ENCODE measurements around the gene LGR4.

LGR4 gene

GRCh38 chr11:27464289-27464696 lies 8.3 kb downstream of the LGR4 start:
- DNase-seq (ENCODE audit: insufficient read length, low spot score): no peak
- TF ChIP-seq POLR2A (IDR thresholded peaks at IDR 0.05; ENCODE audit: low read depth, low read length): no peak
- no peak for TF ChIP-seq SPI1 (IDR thresholded peaks at IDR 0.05; ENCODE audit: low read depth, low read length)
- no peak for TF ChIP-seq PAX5 (IDR thresholded peaks at IDR 0.05; ENCODE audit: insufficient read depth, low read length, severe bottlenecking)
- TF ChIP-seq POLR2AphosphoS5 (IDR thresholded peaks at IDR 0.05; ENCODE audit: low read depth, low read length): no peak
- no peak for TF ChIP-seq TAF1 (IDR thresholded peaks at IDR 0.05; ENCODE audit: low read depth, low read length)
- TF ChIP-seq POU2F2 (IDR thresholded peaks at IDR 0.05; ENCODE audit: low read depth, low read length): no peak
- no peak for FAIRE-seq

GRCh38 chr11:27462543-27462942 lies 10.0 kb downstream of the LGR4 start:
- FAIRE-seq: no peak
- no peak for DNase-seq (ENCODE audit: insufficient read length, low spot score)
- TF ChIP-seq SPI1 (IDR thresholded peaks at IDR 0.05; ENCODE audit: low read depth, low read length) (no peak), POLR2A (IDR thresholded peaks at IDR 0.05; ENCODE audit: low read depth, low read length) (no peak), PAX5 (IDR thresholded peaks at IDR 0.05; ENCODE audit: insufficient read depth, low read length, severe bottlenecking) (no peak), POU2F2 (IDR thresholded peaks at IDR 0.05; ENCODE audit: low read depth, low read length) (no peak), POLR2AphosphoS5 (IDR thresholded peaks at IDR 0.05; ENCODE audit: low read depth, low read length) (no peak), TAF1 (IDR thresholded peaks at IDR 0.05; ENCODE audit: low read depth, low read length) (no peak)

- TF ChIP-seq POLR2A (IDR thresholded peaks at IDR 0.05; ENCODE audit: low read depth, low read length) (no peak), POLR2AphosphoS5 (IDR thresholded peaks at IDR 0.05; ENCODE audit: low read depth, low read length) (no peak), TAF1 (IDR thresholded peaks at IDR 0.05; ENCODE audit: low read depth, low read length) (no peak), POU2F2 (IDR thresholded peaks at IDR 0.05; ENCODE audit: low read depth, low read length) (no peak), PAX5 (IDR thresholded peaks at IDR 0.05; ENCODE audit: insufficient read depth, low read length, severe bottlenecking) (no peak)
- DNase-seq (ENCODE audit: insufficient read length, low spot score) (no peak), FAIRE-seq (no peak)
Measured at GRCh38 chr11:27460158-27460978, 12.2 kb downstream of the LGR4 start.

GRCh38 chr11:27459191-27459590 lies 13.4 kb downstream of the LGR4 start:
- DNase-seq (ENCODE audit: insufficient read length, low spot score) (no peak), FAIRE-seq (no peak)
- TF ChIP-seq POLR2AphosphoS5 (IDR thresholded peaks at IDR 0.05; ENCODE audit: low read depth, low read length) (no peak), POLR2A (IDR thresholded peaks at IDR 0.05; ENCODE audit: low read depth, low read length) (no peak), SPI1 (IDR thresholded peaks at IDR 0.05; ENCODE audit: low read depth, low read length) (no peak), TAF1 (IDR thresholded peaks at IDR 0.05; ENCODE audit: low read depth, low read length) (no peak), POU2F2 (IDR thresholded peaks at IDR 0.05; ENCODE audit: low read depth, low read length) (no peak), PAX5 (IDR thresholded peaks at IDR 0.05; ENCODE audit: insufficient read depth, low read length, severe bottlenecking) (no peak)

GRCh38 chr11:27458182-27458581 lies 14.4 kb downstream of the LGR4 start:
- DNase-seq (ENCODE audit: insufficient read length, low spot score) (no peak), FAIRE-seq (no peak)
- TF ChIP-seq POLR2A (IDR thresholded peaks at IDR 0.05; ENCODE audit: low read depth, low read length) (no peak), TAF1 (IDR thresholded peaks at IDR 0.05; ENCODE audit: low read depth, low read length) (no peak), SPI1 (IDR thresholded peaks at IDR 0.05; ENCODE audit: low read depth, low read length) (no peak), POLR2AphosphoS5 (IDR thresholded peaks at IDR 0.05; ENCODE audit: low read depth, low read length) (no peak), POU2F2 (IDR thresholded peaks at IDR 0.05; ENCODE audit: low read depth, low read length) (no peak), PAX5 (IDR thresholded peaks at IDR 0.05; ENCODE audit: insufficient read depth, low read length, severe bottlenecking) (no peak)

- FAIRE-seq (no peak), DNase-seq (ENCODE audit: insufficient read length, low spot score) (no peak)
- TF ChIP-seq SPI1 (IDR thresholded peaks at IDR 0.05; ENCODE audit: low read depth, low read length) (no peak), POU2F2 (IDR thresholded peaks at IDR 0.05; ENCODE audit: low read depth, low read length) (no peak), POLR2AphosphoS5 (IDR thresholded peaks at IDR 0.05; ENCODE audit: low read depth, low read length) (no peak), PAX5 (IDR thresholded peaks at IDR 0.05; ENCODE audit: insufficient read depth, low read length, severe bottlenecking) (no peak), TAF1 (IDR thresholded peaks at IDR 0.05; ENCODE audit: low read depth, low read length) (no peak), POLR2A (IDR thresholded peaks at IDR 0.05; ENCODE audit: low read depth, low read length) (no peak)
Measured at GRCh38 chr11:27456795-27457329, 15.7 kb downstream of the LGR4 start.

- FAIRE-seq: no peak
- no peak for DNase-seq (ENCODE audit: insufficient read length, low spot score)
- TF ChIP-seq POLR2A (IDR thresholded peaks at IDR 0.05; ENCODE audit: low read depth, low read length) (no peak), TAF1 (IDR thresholded peaks at IDR 0.05; ENCODE audit: low read depth, low read length) (no peak), POU2F2 (IDR thresholded peaks at IDR 0.05; ENCODE audit: low read depth, low read length) (no peak), POLR2AphosphoS5 (IDR thresholded peaks at IDR 0.05; ENCODE audit: low read depth, low read length) (no peak)
Measured at GRCh38 chr11:27456140-27456794, 16.3 kb downstream of the LGR4 start.

GRCh38 chr11:27455667-27456066 lies 16.9 kb downstream of the LGR4 start:
- TF ChIP-seq POLR2AphosphoS5 (IDR thresholded peaks at IDR 0.05; ENCODE audit: low read depth, low read length) (no peak), TAF1 (IDR thresholded peaks at IDR 0.05; ENCODE audit: low read depth, low read length) (no peak), PAX5 (IDR thresholded peaks at IDR 0.05; ENCODE audit: insufficient read depth, low read length, severe bottlenecking) (no peak), SPI1 (IDR thresholded peaks at IDR 0.05; ENCODE audit: low read depth, low read length) (no peak), POU2F2 (IDR thresholded peaks at IDR 0.05; ENCODE audit: low read depth, low read length) (no peak), POLR2A (IDR thresholded peaks at IDR 0.05; ENCODE audit: low read depth, low read length) (no peak)
- no peak for DNase-seq (ENCODE audit: insufficient read length, low spot score)
- no peak for FAIRE-seq

GRCh38 chr11:27453701-27454100 lies 18.9 kb downstream of the LGR4 start:
- TF ChIP-seq POLR2AphosphoS5 (IDR thresholded peaks at IDR 0.05; ENCODE audit: low read depth, low read length) (no peak), POU2F2 (IDR thresholded peaks at IDR 0.05; ENCODE audit: low read depth, low read length) (no peak), PAX5 (IDR thresholded peaks at IDR 0.05; ENCODE audit: insufficient read depth, low read length, severe bottlenecking) (no peak), TAF1 (IDR thresholded peaks at IDR 0.05; ENCODE audit: low read depth, low read length) (no peak), SPI1 (IDR thresholded peaks at IDR 0.05; ENCODE audit: low read depth, low read length) (no peak), POLR2A (IDR thresholded peaks at IDR 0.05; ENCODE audit: low read depth, low read length) (no peak)
- no peak for DNase-seq (ENCODE audit: insufficient read length, low spot score)
- no peak for FAIRE-seq
